T-cell (primary cell): ENCODE measurements around the gene KCTD1. TPM values are rescaled to one million over a fixed set of nuclear protein-coding genes. Genes with fewer than 3 reads are reported as not detected.

Experiments
- ATAC-seq, 4 experiments: fragments of 200-7000 bp in 3 of 4; fragments of 150-1000 bp in 1 of 4; cut with Tn5 transposase; replicated peaks in 1 of 4; 1 replicate in 3 of 4; 2 replicates in 1 of 4; pipeline ENCODE4 v1.10.0; 2021; ENCODE audit warnings: moderate library complexity in 3 of 4, mild to moderate bottlenecking in 2 of 4, moderate number of reproducible peaks in 1 of 4
- CTCF ChIA-PET, 2 donors: fragments of 300-600 bp; sonication (Branson Sonifier 250); formaldehyde crosslinking; loops; one replicate each; lab custom pipeline; 2022; ENCODE audit warnings: antibody characterized with exemption in 2 of 2; lab: Charles Lee
- POLR2A ChIA-PET, 2 donors: fragments of 300-600 bp; sonication (Branson Sonifier 250); formaldehyde crosslinking; loops; one replicate each; lab custom pipeline; 2022; ENCODE audit warnings: antibody characterized with exemption in 2 of 2; lab: Charles Lee
- DNase-seq, 35 experiments: peaks; one replicate each; pipeline versions ENCODE4 v3.0.0 to v3.0.0-alpha.2; 2013 to 2023
- H3K27ac ChIP-seq: one replicate; pipeline ENCODE4 v1.5.1; 2013; ENCODE audit warnings: low read length
- H3K27me3 ChIP-seq, 2 experiments: replicated peaks in 1 of 2; 1 replicate in 1 of 2; 2 replicates in 1 of 2; pipeline versions ENCODE4 v1.6.1 to v1.7.0; 2013; ENCODE audit warnings: low read length in 1 of 2, mixed read lengths in 1 of 2; ENCODE audit not compliant: control insufficient read depth in 2 of 2, insufficient read depth in 2 of 2; ENCODE audit errors: extremely low read depth in 1 of 2
- H3K36me3 ChIP-seq, 2 donors: 1 replicate in 1 of 2; 2 replicates in 1 of 2; pipeline versions ENCODE4 v1.6.1 to v1.7.0; 2013; ENCODE audit warnings: low read length in 1 of 2; ENCODE audit not compliant: control insufficient read depth in 2 of 2, insufficient read depth in 1 of 2; ENCODE audit errors: extremely low read depth in 1 of 2
- H3K4me1 ChIP-seq, 2 experiments: 1 replicate in 1 of 2; 2 replicates in 1 of 2; pipeline versions ENCODE4 v1.6.1 to v1.7.0; 2013; ENCODE audit warnings: low read length in 2 of 2, mixed read lengths in 1 of 2; ENCODE audit not compliant: insufficient read depth in 2 of 2, control insufficient read depth in 1 of 2; ENCODE audit errors: extremely low read depth in 1 of 2
- H3K4me3 ChIP-seq, 2 donors: 1 replicate in 1 of 2; 2 replicates in 1 of 2; pipeline versions ENCODE4 v1.5.1 to v1.7.0; 2013; ENCODE audit warnings: mild to moderate bottlenecking in 2 of 2, low read length in 1 of 2, moderate library complexity in 1 of 2; ENCODE audit not compliant: control insufficient read depth in 1 of 2; ENCODE audit errors: extremely low read depth in 1 of 2
- H3K9me3 ChIP-seq: 2 replicates; pipeline ENCODE4 v1.7.0; 2013
- H3K27ac Mint-ChIP-seq, 2 donors: one replicate each; pipeline ENCODE4 v1.8.0; 2020 to 2021; ENCODE audit warnings: mild to moderate bottlenecking in 2 of 2, mixed read lengths in 2 of 2
- H3K27me3 Mint-ChIP-seq, 2 donors: one replicate each; pipeline ENCODE4 v1.8.0; 2021 to 2022; ENCODE audit warnings: mixed read lengths in 2 of 2
- H3K36me3 Mint-ChIP-seq: one replicate; pipeline ENCODE4 v1.8.0; 2021; ENCODE audit warnings: mixed read lengths
- H3K4me1 Mint-ChIP-seq, 3 donors: one replicate each; pipeline ENCODE4 v1.8.0; 2020 to 2022; ENCODE audit warnings: mixed read lengths in 3 of 3, mild to moderate bottlenecking in 1 of 3
- H3K4me3 Mint-ChIP-seq, 3 donors: one replicate each; pipeline ENCODE4 v1.8.0; 2020 to 2022; ENCODE audit warnings: mild to moderate bottlenecking in 3 of 3, mixed read lengths in 3 of 3, moderate library complexity in 3 of 3
- H3K9me3 Mint-ChIP-seq, 3 donors: one replicate each; pipeline ENCODE4 v1.8.0; 2020 to 2022; ENCODE audit warnings: mixed read lengths in 3 of 3
- WGBS: methylation state at CpG from one replicate; pipeline ENCODE4 v1.1.5; 2013; ENCODE audit warnings: missing lambda C conversion rate; ENCODE audit not compliant: insufficient coverage; 5-methylcytosine and 5-hydroxymethylcytosine counted together
- total RNA-seq, 35 experiments: library from RNA in 6 of 35; stranded (reverse) in 6 of 35; fragments of 120-200 nt in 1 of 35; gene quantifications; one replicate each; pipeline versions ENCODE4 v1.2.1 to v1.2.4 and lab custom pipeline; 2013 to 2026

KCTD1 gene
- total RNA-seq, 5 donors from 2014 or later (not counting 1 experiment from before 2014, with no cell fraction given), result 3.2 to 4.3 (median 3.9) TPM

- Histone ChIP-seq H3K27me3 (no peaks in the 10 kb centered on the region), H3K4me3 (no peak overlapping the region), H3K4me1 (no peaks in the 10 kb centered on the region), H3K36me3 (no peaks in the 10 kb centered on the region), H3K27ac (no peak overlapping the region), H3K9me3 (no peaks in the 10 kb centered on the region)
- Mint-ChIP-seq H3K4me3 (no peak overlapping the region), H3K36me3 (peaks cover 5% of the 10 kb centered on the region), H3K4me1 (no peaks in the 10 kb centered on the region), H3K9me3 (no peaks in the 10 kb centered on the region), H3K27me3 (no peaks in the 10 kb centered on the region), H3K27ac (no peak overlapping the region)
- CTCF ChIA-PET, result interaction anchor here in 1 of 2 donors (0.7 kb wide), 1 partner anchor 1187 kb away, joined by 5 read pairs; no protein-coding TSS in a partner anchor
- 74% methylated on average over 5 of the region's 6 CpGs for WGBS
- DNase-seq (no peak), ATAC-seq (no peak)
- POLR2A ChIA-PET, result no interaction called here
Measured at GRCh38 chr18:26479681-26480079, 68.7 kb downstream of the KCTD1 start.

GRCh38 chr18:26479065-26479680 lies 69.2 kb downstream of the KCTD1 start:
- ChIA-PET POLR2A (no interaction called here), CTCF (interaction anchor here in 1 of 2 donors (0.7 kb wide), 1 partner anchor 1186 kb away, joined by 5 read pairs; no protein-coding TSS in a partner anchor)
- WGBS, result 92% methylated on average over 25 of the region's 26 CpGs
- no peak for DNase-seq
- H3K4me1 ChIP-seq, result no peaks in the 10 kb centered on the region
- Mint-ChIP-seq H3K27ac (no peak overlapping the region), H3K27me3 (no peaks in the 10 kb centered on the region), H3K4me3 (no peak overlapping the region), H3K36me3 (peaks cover 5% of the 10 kb centered on the region), H3K4me1 (no peaks in the 10 kb centered on the region), H3K9me3 (no peaks in the 10 kb centered on the region)
- no peaks in the 10 kb centered on the region for H3K36me3 ChIP-seq
- H3K27ac ChIP-seq, result no peak overlapping the region
- ATAC-seq, result no peak
- no peak overlapping the region for H3K4me3 ChIP-seq
- H3K27me3 ChIP-seq, result no peaks in the 10 kb centered on the region
- no peaks in the 10 kb centered on the region for H3K9me3 ChIP-seq

- DNase-seq, result no peak
- CTCF ChIA-PET, result interaction anchor here in 1 of 2 donors (0.7 kb wide), 1 partner anchor 68 kb away, joined by 4 read pairs; no protein-coding TSS in a partner anchor
- no peaks in the 10 kb centered on the region for H3K27me3 Mint-ChIP-seq
- Histone ChIP-seq H3K36me3 (no peaks in the 10 kb centered on the region), H3K9me3 (no peaks in the 10 kb centered on the region), H3K27ac (no peak overlapping the region), H3K27me3 (no peaks in the 10 kb centered on the region), H3K4me3 (no peak overlapping the region), H3K4me1 (no peaks in the 10 kb centered on the region)
- peaks cover 9% of the 10 kb centered on the region for H3K36me3 Mint-ChIP-seq
- no peak overlapping the region for H3K4me3 Mint-ChIP-seq
- ATAC-seq, result no peak
- no peak overlapping the region for H3K27ac Mint-ChIP-seq
- WGBS, result 100% methylated on average over 1 of the region's 4 CpGs
- H3K4me1 Mint-ChIP-seq, result no peaks in the 10 kb centered on the region
- no peaks in the 10 kb centered on the region for H3K9me3 Mint-ChIP-seq
- POLR2A ChIA-PET, result no interaction called here
Measured at GRCh38 chr18:26477828-26478466, 70.4 kb downstream of the KCTD1 start.

- Histone ChIP-seq H3K9me3 (no peaks in the 10 kb centered on the region), H3K4me1 (no peaks in the 10 kb centered on the region), H3K27me3 (no peaks in the 10 kb centered on the region), H3K27ac (no peak overlapping the region), H3K4me3 (no peak overlapping the region), H3K36me3 (no peaks in the 10 kb centered on the region)
- Mint-ChIP-seq H3K4me3 (no peak overlapping the region), H3K9me3 (no peaks in the 10 kb centered on the region), H3K36me3 (peaks cover 11% of the 10 kb centered on the region), H3K27ac (no peak overlapping the region), H3K27me3 (no peaks in the 10 kb centered on the region), H3K4me1 (no peaks in the 10 kb centered on the region)
- CTCF ChIA-PET, result interaction anchor here in 1 of 2 donors (0.6 kb wide), 1 partner anchor 7 kb away, joined by 3 read pairs; no protein-coding TSS in a partner anchor
- POLR2A ChIA-PET, result no interaction called here
- ATAC-seq (no peak), DNase-seq (no peak)
- 90% methylated on average over 2 of the region's 8 CpGs for WGBS
Measured at GRCh38 chr18:26476697-26477096, 71.7 kb downstream of the KCTD1 start.

- no peaks in the 10 kb centered on the region for H3K4me1 Mint-ChIP-seq
- no peaks in the 10 kb centered on the region for H3K9me3 ChIP-seq
Measured at GRCh38 chr18:26474542-26474941, 73.8 kb downstream of the KCTD1 start.

GRCh38 chr18:26473672-26474071 lies 74.7 kb downstream of the KCTD1 start:
- Histone ChIP-seq H3K4me1 (no peaks in the 10 kb centered on the region), H3K9me3 (no peaks in the 10 kb centered on the region), H3K36me3 (no peaks in the 10 kb centered on the region), H3K4me3 (no peak overlapping the region), H3K27ac (no peak overlapping the region), H3K27me3 (no peaks in the 10 kb centered on the region)
- no peaks in the 10 kb centered on the region for H3K9me3 Mint-ChIP-seq
- H3K27ac Mint-ChIP-seq, result no peak overlapping the region
- ChIA-PET POLR2A (no interaction called here), CTCF (no interaction called here)
- no peak overlapping the region for H3K4me3 Mint-ChIP-seq
- H3K4me1 Mint-ChIP-seq, result no peaks in the 10 kb centered on the region
- H3K27me3 Mint-ChIP-seq, result no peaks in the 10 kb centered on the region
- DNase-seq, result no peak
- 88% methylated on average over 3 of the region's 4 CpGs for WGBS
- ATAC-seq, result no peak
- peaks cover 13% of the 10 kb centered on the region for H3K36me3 Mint-ChIP-seq

More at GRCh38 chr18:26474542-26474941, 73.8 kb downstream of the KCTD1 start:
- POLR2A ChIA-PET, result no interaction called here
- Histone ChIP-seq H3K4me1 (no peaks in the 10 kb centered on the region), H3K27ac (no peak overlapping the region), H3K4me3 (no peak overlapping the region), H3K27me3 (no peaks in the 10 kb centered on the region), H3K36me3 (no peaks in the 10 kb centered on the region)
- Mint-ChIP-seq H3K36me3 (peaks cover 13% of the 10 kb centered on the region), H3K4me3 (no peak overlapping the region), H3K27me3 (no peaks in the 10 kb centered on the region), H3K27ac (no peak overlapping the region), H3K9me3 (no peaks in the 10 kb centered on the region)
- no peak for ATAC-seq
- WGBS, result no CpG with 5 or more reads among the region's 1 CpG
- no peak for DNase-seq
- CTCF ChIA-PET, result no interaction called here
